A673 (cell line): ENCODE measurements around the gene SLF2.

Experiments
- EZH2 ChIP-seq: fragments of 200-600 bp; sonication (generic); IDR thresholded peaks from 2 replicates; pipeline ENCODE4 v1.6.1; 2017; ENCODE audit warnings: borderline replicate concordance, low read depth, mild to moderate bottlenecking, mixed read lengths, antibody characterized with exemption, low read length; ENCODE audit not compliant: poor library complexity, severe bottlenecking
- TF ChIP-seq, protein P1 (sequence below): fragments of 300-800, 200-600 bp; sonication (generic); conservative IDR thresholded peaks from 2 replicates; pipeline ENCODE4 v1.5.1; 2017; ENCODE audit warnings: low read depth, mild to moderate bottlenecking, antibody characterized with exemption, low read length, moderate library complexity, mixed read lengths

DNA sequence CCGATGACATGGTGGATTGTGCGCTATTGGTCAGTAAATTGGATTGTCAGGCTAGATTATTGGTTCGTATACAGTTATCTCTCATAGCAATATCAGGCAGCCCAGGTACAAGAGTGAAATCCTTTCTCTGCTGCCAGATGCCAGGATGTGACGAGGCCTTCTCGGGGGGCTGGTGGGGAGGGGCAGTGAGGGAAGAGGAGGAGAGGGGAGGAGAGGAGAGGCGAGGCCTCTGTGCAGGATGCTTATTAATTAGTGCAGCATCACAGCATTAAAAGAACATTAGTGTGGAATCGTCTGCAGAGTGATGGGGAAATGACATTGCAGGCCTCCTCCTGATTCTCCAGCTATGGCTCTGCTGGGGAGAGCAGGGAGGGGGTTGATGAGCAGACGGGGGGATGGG, 30.5 kb upstream of the SLF2 start:
- TF ChIP-seq, protein P1, sequence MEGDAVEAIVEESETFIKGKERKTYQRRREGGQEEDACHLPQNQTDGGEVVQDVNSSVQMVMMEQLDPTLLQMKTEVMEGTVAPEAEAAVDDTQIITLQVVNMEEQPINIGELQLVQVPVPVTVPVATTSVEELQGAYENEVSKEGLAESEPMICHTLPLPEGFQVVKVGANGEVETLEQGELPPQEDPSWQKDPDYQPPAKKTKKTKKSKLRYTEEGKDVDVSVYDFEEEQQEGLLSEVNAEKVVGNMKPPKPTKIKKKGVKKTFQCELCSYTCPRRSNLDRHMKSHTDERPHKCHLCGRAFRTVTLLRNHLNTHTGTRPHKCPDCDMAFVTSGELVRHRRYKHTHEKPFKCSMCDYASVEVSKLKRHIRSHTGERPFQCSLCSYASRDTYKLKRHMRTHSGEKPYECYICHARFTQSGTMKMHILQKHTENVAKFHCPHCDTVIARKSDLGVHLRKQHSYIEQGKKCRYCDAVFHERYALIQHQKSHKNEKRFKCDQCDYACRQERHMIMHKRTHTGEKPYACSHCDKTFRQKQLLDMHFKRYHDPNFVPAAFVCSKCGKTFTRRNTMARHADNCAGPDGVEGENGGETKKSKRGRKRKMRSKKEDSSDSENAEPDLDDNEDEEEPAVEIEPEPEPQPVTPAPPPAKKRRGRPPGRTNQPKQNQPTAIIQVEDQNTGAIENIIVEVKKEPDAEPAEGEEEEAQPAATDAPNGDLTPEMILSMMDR = no peak
- TF ChIP-seq EZH2 = no peak
